ENCODE data around the gene VAV1. TPM values are rescaled to one million over a fixed set of nuclear protein-coding genes. Genes with fewer than 3 reads are reported as not detected.
A peak's percentile ranks its signal among the peaks of the same experiment; 100 is the strongest.

Gene VAV1
- total and polyA plus RNA-seq, 2 of the 13 experiments (the other 11 are each of a cell fraction or from before 2014, with no cell fraction given) = not detected

DNA sequence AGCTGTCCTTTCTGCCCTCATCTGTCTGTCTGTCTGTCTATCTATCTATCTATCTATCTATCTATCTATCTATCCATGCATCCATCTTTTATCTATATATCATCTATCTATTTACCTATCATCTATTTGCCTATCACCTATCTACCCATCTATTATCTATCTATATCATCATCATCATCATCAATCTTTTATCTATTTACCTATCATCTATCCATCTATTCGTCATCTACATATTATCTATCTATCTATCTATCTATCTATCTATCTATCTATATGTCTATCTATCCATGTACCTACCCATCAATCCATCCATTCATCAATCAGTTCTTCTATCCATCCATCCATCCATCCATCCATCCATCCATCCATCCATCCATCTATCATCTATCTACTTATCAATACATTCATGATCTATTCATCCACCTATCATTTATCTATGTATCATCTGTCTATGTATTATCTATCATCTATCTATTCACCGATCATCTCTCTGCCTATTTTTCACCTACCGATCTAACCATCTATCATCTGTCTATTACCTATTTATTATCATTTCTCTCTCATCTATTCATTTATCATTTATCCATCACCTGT lies 65.7 kb downstream of the VAV1 start (continued):
- TF ChIP-seq, protein P1, sequence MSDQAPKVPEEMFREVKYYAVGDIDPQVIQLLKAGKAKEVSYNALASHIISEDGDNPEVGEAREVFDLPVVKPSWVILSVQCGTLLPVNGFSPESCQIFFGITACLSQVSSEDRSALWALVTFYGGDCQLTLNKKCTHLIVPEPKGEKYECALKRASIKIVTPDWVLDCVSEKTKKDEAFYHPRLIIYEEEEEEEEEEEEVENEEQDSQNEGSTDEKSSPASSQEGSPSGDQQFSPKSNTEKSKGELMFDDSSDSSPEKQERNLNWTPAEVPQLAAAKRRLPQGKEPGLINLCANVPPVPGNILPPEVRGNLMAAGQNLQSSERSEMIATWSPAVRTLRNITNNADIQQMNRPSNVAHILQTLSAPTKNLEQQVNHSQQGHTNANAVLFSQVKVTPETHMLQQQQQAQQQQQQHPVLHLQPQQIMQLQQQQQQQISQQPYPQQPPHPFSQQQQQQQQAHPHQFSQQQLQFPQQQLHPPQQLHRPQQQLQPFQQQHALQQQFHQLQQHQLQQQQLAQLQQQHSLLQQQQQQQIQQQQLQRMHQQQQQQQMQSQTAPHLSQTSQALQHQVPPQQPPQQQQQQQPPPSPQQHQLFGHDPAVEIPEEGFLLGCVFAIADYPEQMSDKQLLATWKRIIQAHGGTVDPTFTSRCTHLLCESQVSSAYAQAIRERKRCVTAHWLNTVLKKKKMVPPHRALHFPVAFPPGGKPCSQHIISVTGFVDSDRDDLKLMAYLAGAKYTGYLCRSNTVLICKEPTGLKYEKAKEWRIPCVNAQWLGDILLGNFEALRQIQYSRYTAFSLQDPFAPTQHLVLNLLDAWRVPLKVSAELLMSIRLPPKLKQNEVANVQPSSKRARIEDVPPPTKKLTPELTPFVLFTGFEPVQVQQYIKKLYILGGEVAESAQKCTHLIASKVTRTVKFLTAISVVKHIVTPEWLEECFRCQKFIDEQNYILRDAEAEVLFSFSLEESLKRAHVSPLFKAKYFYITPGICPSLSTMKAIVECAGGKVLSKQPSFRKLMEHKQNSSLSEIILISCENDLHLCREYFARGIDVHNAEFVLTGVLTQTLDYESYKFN (CRISPR knock-in tag; conservative IDR thresholded peaks at IDR 0.05) = no peak

DNA sequence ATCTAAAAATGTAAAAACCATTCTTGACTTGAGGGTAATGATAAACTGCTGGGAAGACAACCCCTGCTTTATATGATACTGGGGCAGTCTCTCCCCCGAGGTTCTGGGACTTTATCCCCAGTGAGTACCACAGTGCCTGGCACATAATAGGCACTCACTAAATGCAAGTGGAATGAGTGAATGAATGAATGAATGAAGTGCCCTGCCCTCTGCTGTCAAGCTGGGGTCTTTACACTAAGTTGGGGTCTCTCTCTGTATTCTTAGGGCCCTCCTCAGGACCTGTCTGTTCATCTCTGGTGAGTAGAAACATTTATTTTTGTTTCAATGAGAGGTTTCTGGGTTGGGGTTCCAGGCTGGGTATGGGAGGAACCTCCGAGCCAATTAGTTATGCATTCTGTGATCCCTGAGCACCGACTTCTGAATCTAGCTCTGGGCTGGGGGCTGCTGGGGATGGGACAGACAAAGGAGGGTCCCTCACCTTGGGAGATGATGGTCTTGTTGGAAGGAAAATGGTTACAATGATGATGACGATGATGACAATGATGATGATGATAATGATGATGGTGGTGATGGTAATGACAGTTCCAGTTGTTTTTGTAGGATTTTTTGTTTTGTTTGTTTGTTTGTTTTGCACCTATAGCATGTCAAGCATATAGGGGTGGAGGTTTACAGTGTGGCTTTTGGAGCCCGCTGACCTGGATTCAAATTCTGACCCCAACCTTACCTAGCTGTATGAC lies 70.5 kb downstream of the VAV1 start:
- Histone ChIP-seq H3K9ac (ENCODE audit: insufficient read depth, low read depth, low read length) (no peak overlapping the region), H3K27ac (ENCODE audit: extremely low read length, insufficient read depth, low read length) (no peak overlapping the region), H3K4me1 (ENCODE audit: insufficient read depth, low read length) (no peaks in the 10 kb centered on the region), H3K79me2 (ENCODE audit: insufficient read depth, low read length) (no peaks in the 10 kb centered on the region), H3K4me2 (ENCODE audit: low read depth, low read length) (no peak overlapping the region), H3K27me3 (ENCODE audit: control insufficient read depth in 1 of 2, insufficient read depth in 2 of 2, low read length in 2 of 2) (no peaks in the 10 kb centered on the region), H3K36me3 (replicated peaks in 1 of 2; ENCODE audit: control insufficient read depth in 1 of 2, insufficient read depth in 2 of 2, low read length in 2 of 2) (no peaks in the 10 kb centered on the region), H3K4me3 (replicated peaks in 1 of 3; ENCODE audit: insufficient read depth in 1 of 3, low read depth in 2 of 3, low read length in 3 of 3) (no peak overlapping the region), H2AFZ (ENCODE audit: low read length) (no peak overlapping the region), H3K9me3 (ENCODE audit: low read length) (no peaks in the 10 kb centered on the region), H4K20me1 (ENCODE audit: insufficient read depth, low read length) (no peaks in the 10 kb centered on the region)
- CTCF ChIA-PET (ENCODE audit: low intra/inter-chr PET ratio, low total read pairs) = no interaction called here
- POLR2A ChIA-PET = no interaction called here
- 15% methylated on average over 5 of the region's 5 CpGs for WGBS (ENCODE audit: low lambda C conversion rate)
- DNase-seq (ENCODE audit: low spot score) = no peak
- BruUV-seq (replicated peaks) = no TSS peak
- intact Hi-C loops (cut with micrococcal nuclease; ENCODE audit: unreplicated experiment) = no loop called here
- no peak for FAIRE-seq
- no peak for ATAC-seq
- in situ Hi-C loops (cut with HindIII; ENCODE audit: extremely low pct_ligation_motif_present, low pct_unique_long_range_greater_than_20kb) = no loop called here
- TF ChIP-seq RBM22 (optimal IDR thresholded peaks at IDR 0.05; ENCODE audit: low read length) = no peak
- TF ChIP-seq CREB1 (IDR thresholded peaks at IDR 0.05) = peak; percentile 89
- no peak for TF ChIP-seq CREB1 (CRISPR knock-in tag; IDR thresholded peaks at IDR 0.05)
